GM23248 (cell line): ENCODE results near the gene NLGN4X.

Experiments
- EZH2 ChIP-seq: fragments of 200-600 bp; sonication (generic); IDR thresholded peaks from 2 replicates; pipeline ENCODE4 v1.6.1; 2018; ENCODE audit warnings: antibody characterized with exemption, mild to moderate bottlenecking; ENCODE audit not compliant: insufficient read depth, poor library complexity, severe bottlenecking
- EZH2phosphoT487 ChIP-seq: fragments of 200-600 bp; sonication (generic); IDR thresholded peaks from 2 replicates; pipeline ENCODE4 v1.6.1; 2018; ENCODE audit warnings: antibody characterized with exemption, moderate library complexity, mild to moderate bottlenecking, low read depth; ENCODE audit not compliant: insufficient read depth

DNA sequence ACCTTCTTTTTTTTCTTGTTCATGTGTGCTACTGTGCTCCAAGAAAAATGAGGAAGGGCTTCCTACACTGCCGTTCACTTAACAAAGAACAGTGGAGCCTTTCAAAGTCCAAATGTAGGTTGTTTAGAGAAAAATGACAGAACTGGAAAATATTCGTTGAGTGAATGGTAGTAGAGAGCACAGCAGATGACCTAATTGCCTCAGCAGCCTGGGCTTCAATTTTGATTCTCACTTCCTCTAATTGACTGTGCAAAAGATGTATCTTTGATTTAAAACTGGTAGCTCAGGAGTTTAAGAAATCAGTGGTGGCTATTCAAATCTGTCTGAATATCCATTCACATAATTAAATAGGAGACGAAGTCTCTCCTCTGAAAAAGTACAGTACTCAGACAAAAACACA is 5.2 kb downstream of the NLGN4X start:
- TF ChIP-seq EZH2 (no peak), EZH2phosphoT487 (no peak)
